ENCODE measurements around the gene ADAP1. TPM values are rescaled to one million over a fixed set of nuclear protein-coding genes. Genes with fewer than 3 reads are reported as not detected.

ADAP1 gene
- total and polyA plus RNA-seq, 2 of the 8 experiments (the other 6 are each of a cell fraction or from before 2014, with no cell fraction given) = 5.8 to 6.1 TPM

DNA sequence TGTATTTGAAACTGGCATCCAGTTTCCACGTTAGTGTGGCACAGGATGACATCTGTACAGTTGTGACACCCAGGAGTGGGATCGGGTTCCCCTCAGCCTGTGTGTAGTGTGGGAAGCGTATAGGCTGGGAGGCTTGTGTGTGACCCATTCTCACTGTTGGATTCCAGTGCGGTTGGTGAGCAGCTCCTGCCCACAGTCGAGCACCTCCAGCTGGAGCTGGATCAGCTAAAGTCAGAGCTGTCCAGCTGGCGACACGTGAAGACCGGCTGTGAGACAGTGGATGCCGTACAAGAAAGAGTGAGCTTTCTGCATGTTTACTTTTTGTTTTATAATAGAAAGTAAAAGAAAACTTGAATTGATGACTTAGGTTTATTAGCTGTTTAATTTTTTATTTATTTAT lies 96.8 kb downstream of the ADAP1 start:
- no peak overlapping the region for H4K8ac ChIP-seq (ENCODE audit: extremely low read depth, insufficient read depth, low read length)
- ChIA-PET POLR2A (ENCODE audit: partially characterized antibody) (interaction anchor here (1.3 to 1.6 kb wide), 2 partner anchors 16 to 28 kb away, joined by 4 to 5 read pairs; no protein-coding TSS in a partner anchor), CTCF (ENCODE audit: partially characterized antibody) (interaction anchor here (0.8 to 1.2 kb wide), 3 partner anchors 15 to 71 kb away, joined by 3 read pairs; no protein-coding TSS in a partner anchor)
- H2AFZ ChIP-seq (ENCODE audit: low read length) = no peak overlapping the region
- H3K9ac ChIP-seq (replicated peaks in 1 of 4; ENCODE audit: extremely low read depth in 1 of 4, low read depth in 3 of 4, low read length in 3 of 4) = no peak overlapping the region
- DNase-seq (ENCODE audit: low read depth in 1 of 2, low spot score in 2 of 2) (no peak), FAIRE-seq (no peak)
- no peak overlapping the region for H2BK120ac ChIP-seq (replicated peaks; ENCODE audit: low read depth, low read length)
- H4K20me1 ChIP-seq (replicated peaks in 1 of 2; ENCODE audit: control insufficient read depth in 1 of 2, insufficient read depth in 2 of 2, low read length in 2 of 2) = peaks cover 3 to 26% of the 10 kb centered on the region in 2 experiments
- no peaks in the 10 kb centered on the region for H3K27me3 ChIP-seq (replicated peaks in 1 of 4; ENCODE audit: control insufficient read depth in 3 of 4, extremely low read depth in 1 of 4, insufficient read depth in 3 of 4, low read length in 3 of 4)
- H3K36me3 ChIP-seq (ENCODE audit: control insufficient read depth in 2 of 4, insufficient read depth in 4 of 4, low read length in 3 of 4) = peaks cover 32 to 77% (median 69%) of the 10 kb centered on the region in 4 experiments
- no peak overlapping the region for H3K14ac ChIP-seq (ENCODE audit: insufficient read length)
- no peaks in the 10 kb centered on the region for H3K9me3 ChIP-seq (ENCODE audit: insufficient read depth in 2 of 2, low read depth in 1 of 2, low read length in 1 of 2)
- H2BK15ac ChIP-seq (ENCODE audit: low read length) = no peak overlapping the region
- WGBS, 2 experiments (ENCODE audit: extremely low coverage in 1 of 2, insufficient coverage in 1 of 2, insufficient read length in 1 of 2, insufficient replicate concordance in 2 of 2, low coverage in 1 of 2, low lambda C conversion rate in 2 of 2, missing lambda C conversion rate in 1 of 2) = 94% methylated on average over 9 of the region's 9 CpGs; no CpG with 5 or more reads in 1 of the 2 experiments
- H3K4ac ChIP-seq (replicated peaks; ENCODE audit: insufficient read length, low read depth, low read length) = no peak overlapping the region
- H3K23ac ChIP-seq (ENCODE audit: insufficient read length) = no peak overlapping the region
- H3K4me2 ChIP-seq (ENCODE audit: insufficient read depth in 1 of 2, low read depth in 2 of 2, low read length in 2 of 2) = no peak overlapping the region
- H3K56ac ChIP-seq (replicated peaks; ENCODE audit: insufficient read length, low read depth, low read length) = no peak overlapping the region
- H2BK20ac ChIP-seq (ENCODE audit: low read length) = no peak overlapping the region
- no peak overlapping the region for H3K18ac ChIP-seq (ENCODE audit: extremely low read depth, low read length)
- no peak overlapping the region for H2BK5ac ChIP-seq (ENCODE audit: low read depth, low read length)
- H3K79me2 ChIP-seq (ENCODE audit: control insufficient read depth in 1 of 2, insufficient read depth in 2 of 2, low read length in 2 of 2) = no peaks in the 10 kb centered on the region; a peak in 1 of 4 replicates
- H3K23me2 ChIP-seq (ENCODE audit: low read depth, low read length) = no peaks in the 10 kb centered on the region
- no peak overlapping the region for H2AK5ac ChIP-seq (ENCODE audit: low read depth, low read length)
- H3K27ac ChIP-seq (ENCODE audit: low read depth, low read length) = no peak overlapping the region
- H4K5ac ChIP-seq (ENCODE audit: insufficient read length, low read depth, low read length) = no peak overlapping the region
- H2BK12ac ChIP-seq (ENCODE audit: low read depth, low read length) = no peak overlapping the region
- no peaks in the 10 kb centered on the region; the same call in 1 of the 2 replicates for H3K79me1 ChIP-seq (ENCODE audit: low read depth, low read length)
- H3K4me3 ChIP-seq (ENCODE audit: extremely low read depth in 1 of 4, insufficient read depth in 2 of 4, low read depth in 3 of 4, low read length in 4 of 4) = no peak overlapping the region
- H4K91ac ChIP-seq (replicated peaks; ENCODE audit: insufficient read length, low read length) = no peak overlapping the region
- H3K4me1 ChIP-seq (replicated peaks in 1 of 4; ENCODE audit: control insufficient read depth in 3 of 4, insufficient read depth in 4 of 4, low read length in 3 of 4) = no peaks in the 10 kb centered on the region
- TF ChIP-seq RAD21 (IDR thresholded peaks at IDR 0.05 in 1 of 2, conservative IDR thresholded peaks at IDR 0.05 in 1 of 2; ENCODE audit: low read depth in 2 of 2, low read length in 2 of 2) (no peak), SIRT6 (IDR thresholded peaks at IDR 0.05; ENCODE audit: low read length) (no peak), CEBPB (IDR thresholded peaks at IDR 0.05; ENCODE audit: low read depth, low read length) (no peak), NRF1 (IDR thresholded peaks at IDR 0.05; ENCODE audit: low read depth, low read length) (no peak), RXRA (IDR thresholded peaks at IDR 0.05; ENCODE audit: insufficient read depth, low read depth, low read length) (no peak), GTF2F1 (IDR thresholded peaks at IDR 0.05; ENCODE audit: borderline replicate concordance, low read depth, low read length) (no peak), KDM4A (IDR thresholded peaks at IDR 0.05; ENCODE audit: low read depth, low read length, severe bottlenecking) (no peak), TAF7 (optimal IDR thresholded peaks at IDR 0.05; ENCODE audit: borderline replicate concordance, low read depth, low read length) (no peak), EZH2 (IDR thresholded peaks at IDR 0.05; ENCODE audit: low read depth, low read length, severe bottlenecking) (no peak)
- TF ChIP-seq, protein P1, sequence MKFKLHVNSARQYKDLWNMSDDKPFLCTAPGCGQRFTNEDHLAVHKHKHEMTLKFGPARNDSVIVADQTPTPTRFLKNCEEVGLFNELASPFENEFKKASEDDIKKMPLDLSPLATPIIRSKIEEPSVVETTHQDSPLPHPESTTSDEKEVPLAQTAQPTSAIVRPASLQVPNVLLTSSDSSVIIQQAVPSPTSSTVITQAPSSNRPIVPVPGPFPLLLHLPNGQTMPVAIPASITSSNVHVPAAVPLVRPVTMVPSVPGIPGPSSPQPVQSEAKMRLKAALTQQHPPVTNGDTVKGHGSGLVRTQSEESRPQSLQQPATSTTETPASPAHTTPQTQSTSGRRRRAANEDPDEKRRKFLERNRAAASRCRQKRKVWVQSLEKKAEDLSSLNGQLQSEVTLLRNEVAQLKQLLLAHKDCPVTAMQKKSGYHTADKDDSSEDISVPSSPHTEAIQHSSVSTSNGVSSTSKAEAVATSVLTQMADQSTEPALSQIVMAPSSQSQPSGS (IDR thresholded peaks at IDR 0.05; ENCODE audit: low read length) = no peak
- TF ChIP-seq, protein P2, sequence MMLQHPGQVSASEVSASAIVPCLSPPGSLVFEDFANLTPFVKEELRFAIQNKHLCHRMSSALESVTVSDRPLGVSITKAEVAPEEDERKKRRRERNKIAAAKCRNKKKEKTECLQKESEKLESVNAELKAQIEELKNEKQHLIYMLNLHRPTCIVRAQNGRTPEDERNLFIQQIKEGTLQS (IDR thresholded peaks at IDR 0.05; ENCODE audit: insufficient read depth, low read depth, low read length) = no peak
